ENCODE data around the gene BLOC1S5. TPM values are rescaled to one million over a fixed set of nuclear protein-coding genes. Genes with fewer than 3 reads are reported as not detected.

BLOC1S5 gene
- total and polyA plus RNA-seq, 7 donors, result 5.5 to 16.2 (median 12.3) TPM

GRCh38 chr6:8069631-8070284 is 5.6 kb upstream of the BLOC1S5 start:
- TF ChIP-seq POLR2A (IDR thresholded peaks at IDR 0.05), result no peak
- TF ChIP-seq EP300 (IDR thresholded peaks at IDR 0.05), result no peak
- TF ChIP-seq POLR2AphosphoS5 (IDR thresholded peaks at IDR 0.05), result no peak
- TF ChIP-seq CTCF (IDR thresholded peaks at IDR 0.05), result no peak
- H3K9me3 ChIP-seq, result no peaks in the 10 kb centered on the region
- no peak overlapping the region for H3K27ac ChIP-seq
- H3K27me3 ChIP-seq, result no peaks in the 10 kb centered on the region
- no peaks in the 10 kb centered on the region for H3K36me3 ChIP-seq
- intact Hi-C loops (cut with DNase I), result loop anchor here (10.0 kb wide), 1 partner anchor 475 kb away; the partner anchor contains the start of gene SNRNP48
- DNase-seq, result no peak
- H3K4me1 ChIP-seq, result peaks cover 0 to 3% (median 0%) of the 10 kb centered on the region in 4 donors
- no peak overlapping the region for H3K4me3 ChIP-seq
- WGBS, 2 donors, result 81 to 82% methylated on average over 3 of the region's 3 CpGs

GRCh38 chr6:8069151-8069550 is 5.0 kb upstream of the BLOC1S5 start:
- DNase-seq, result no peak
- peaks cover 0 to 7% (median 0%) of the 10 kb centered on the region in 4 donors for H3K4me1 ChIP-seq
- no peak overlapping the region for H3K4me3 ChIP-seq
- intact Hi-C loops (cut with DNase I), result loop anchor here (10.0 kb wide), 1 partner anchor 474 kb away; the partner anchor contains the start of gene SNRNP48
- 80% methylated on average over 4 of the region's 4 CpGs for WGBS, 2 donors
- no peaks in the 10 kb centered on the region for H3K9me3 ChIP-seq
- TF ChIP-seq EP300 (IDR thresholded peaks at IDR 0.05), result no peak
- no peak for TF ChIP-seq POLR2A (IDR thresholded peaks at IDR 0.05)
- no peak for TF ChIP-seq CTCF (IDR thresholded peaks at IDR 0.05)
- no peak for TF ChIP-seq POLR2AphosphoS5 (IDR thresholded peaks at IDR 0.05)
- no peaks in the 10 kb centered on the region for H3K36me3 ChIP-seq
- no peaks in the 10 kb centered on the region for H3K27me3 ChIP-seq
- H3K27ac ChIP-seq, result no peak overlapping the region

GRCh38 chr6:8066108-8066507 is 1.9 kb upstream of the BLOC1S5 start:
- 92 to 96% methylated on average over 4 of the region's 4 CpGs for WGBS, 2 donors
- peaks cover 0 to 16% (median 7%) of the 10 kb centered on the region in 4 donors for H3K4me1 ChIP-seq
- TF ChIP-seq EP300 (IDR thresholded peaks at IDR 0.05) (no peak), POLR2AphosphoS5 (IDR thresholded peaks at IDR 0.05) (no peak), POLR2A (IDR thresholded peaks at IDR 0.05) (no peak), CTCF (IDR thresholded peaks at IDR 0.05) (no peak)
- no peak for DNase-seq
- H3K9me3 ChIP-seq, result no peaks in the 10 kb centered on the region
- no peak overlapping the region for H3K4me3 ChIP-seq
- no peaks in the 10 kb centered on the region for H3K27me3 ChIP-seq
- peaks cover 0 to 10% (median 0%) of the 10 kb centered on the region in 4 donors for H3K36me3 ChIP-seq
- no peak overlapping the region for H3K27ac ChIP-seq
- intact Hi-C loops (cut with DNase I), result loop anchor here (10.0 kb wide), 1 partner anchor 471 kb away; the partner anchor contains the start of gene SNRNP48

- DNase-seq, result no peak
- Histone ChIP-seq H3K27ac (no peak overlapping the region), H3K4me1 (peaks cover 0 to 16% (median 7%) of the 10 kb centered on the region in 4 donors), H3K9me3 (no peaks in the 10 kb centered on the region), H3K4me3 (no peak overlapping the region), H3K27me3 (no peaks in the 10 kb centered on the region), H3K36me3 (peaks cover 0 to 16% (median 0%) of the 10 kb centered on the region in 4 donors)
- intact Hi-C loops (cut with DNase I), result loop anchor here (2.0 to 10.0 kb wide), 2 partner anchors 37 to 471 kb away; partner anchors contain the start of genes EEF1E1 and SNRNP48
- WGBS, 2 donors, result 85 to 92% methylated on average over 4 of the region's 4 CpGs
- TF ChIP-seq CTCF (IDR thresholded peaks at IDR 0.05) (no peak), POLR2A (IDR thresholded peaks at IDR 0.05) (no peak), EP300 (IDR thresholded peaks at IDR 0.05) (no peak), POLR2AphosphoS5 (IDR thresholded peaks at IDR 0.05) (no peak)
Observed at GRCh38 chr6:8065519-8065911, 1.3 kb upstream of the BLOC1S5 start.

All from sigmoid colon (tissue), 7 donors.